Neural progenitor cell (in vitro differentiated cells): ENCODE measurements around the gene GPR161. TPM values are rescaled to one million over a fixed set of nuclear protein-coding genes. Genes with fewer than 3 reads are reported as not detected.

ENCODE experiments used
- DNase-seq: peaks from one replicate; pipeline ENCODE4 v3.0.0-alpha.2; 2016; ENCODE audit warnings: low spot score
- H2AFZ ChIP-seq: fragments of 200-600 bp; sonication (generic); replicated peaks from 2 replicates; pipeline ENCODE4 v1.6.1; 2016; ENCODE audit warnings: antibody characterized with exemption
- H3F3A ChIP-seq: fragments of 200-600 bp; sonication (generic); 2 replicates; pipeline ENCODE4 v1.6.1; 2016; ENCODE audit warnings: antibody characterized with exemption, low read depth
- H3K27ac ChIP-seq: fragments of 200-600 bp; sonication (generic); 2 replicates; pipeline ENCODE4 v1.5.1; 2016; ENCODE audit warnings: mild to moderate bottlenecking
- H3K27me3 ChIP-seq: fragments of 200-600 bp; sonication (generic); 2 replicates; pipeline ENCODE4 v1.6.1; 2016; ENCODE audit warnings: mild to moderate bottlenecking, moderate library complexity
- H3K36me3 ChIP-seq: fragments of 200-600 bp; sonication (generic); 2 replicates; pipeline ENCODE4 v1.5.1; 2016
- H3K4me1 ChIP-seq: fragments of 200-600 bp; sonication (generic); 2 replicates; pipeline ENCODE4 v1.6.1; 2016; ENCODE audit warnings: mixed run types
- H3K4me2 ChIP-seq: fragments of 200-600 bp; sonication (generic); 2 replicates; pipeline ENCODE4 v1.6.1; 2016
- H3K4me3 ChIP-seq: fragments of 200-600 bp; sonication (generic); 2 replicates; pipeline ENCODE4 v1.5.1; 2016
- H3K79me2 ChIP-seq: fragments of 200-600 bp; sonication (generic); 2 replicates; pipeline ENCODE4 v1.6.1; 2016; ENCODE audit warnings: low read depth
- H3K9ac ChIP-seq: fragments of 200-600 bp; sonication (generic); 2 replicates; pipeline ENCODE4 v1.6.1; 2016
- H3K9me3 ChIP-seq: fragments of 200-600 bp; sonication (generic); 2 replicates; pipeline ENCODE4 v1.5.1; 2016; ENCODE audit warnings: low read depth
- H4K20me1 ChIP-seq: fragments of 200-600 bp; sonication (generic); 2 replicates; pipeline ENCODE4 v1.6.1; 2016; ENCODE audit warnings: low read depth
- H3K27ac Mint-ChIP-seq: 3 replicates; pipeline ENCODE4 v1.8.0; 2021; ENCODE audit warnings: mixed read lengths
- H3K27me3 Mint-ChIP-seq: 2 replicates; pipeline ENCODE4 v1.8.0; 2022; ENCODE audit warnings: low read depth, mild to moderate bottlenecking, inconsistent platforms, moderate library complexity, mixed read lengths; ENCODE audit not compliant: insufficient read depth
- H3K36me3 Mint-ChIP-seq: 3 replicates; pipeline ENCODE4 v1.8.0; 2021; ENCODE audit warnings: mixed read lengths
- H3K4me1 Mint-ChIP-seq: 3 replicates; pipeline ENCODE4 v1.8.0; 2021; ENCODE audit warnings: mixed read lengths
- H3K4me3 Mint-ChIP-seq: 3 replicates; pipeline ENCODE4 v1.8.0; 2021; ENCODE audit warnings: mild to moderate bottlenecking, moderate library complexity, mixed read lengths
- H3K9me3 Mint-ChIP-seq: 3 replicates; pipeline ENCODE4 v1.8.0; 2020; ENCODE audit warnings: mixed read lengths
- CTCF ChIP-seq: fragments of 200-600 bp; sonication (generic); IDR thresholded peaks from 2 replicates; pipeline ENCODE4 v1.5.1; 2017; ENCODE audit warnings: antibody characterized with exemption, mild to moderate bottlenecking
- EZH2 ChIP-seq: fragments of 200-600 bp; sonication (generic); IDR thresholded peaks from 2 replicates; pipeline ENCODE4 v1.6.1; 2017; ENCODE audit warnings: antibody characterized with exemption, mild to moderate bottlenecking, moderate library complexity
- EZH2phosphoT487 ChIP-seq: fragments of 200-600 bp; sonication (generic); IDR thresholded peaks from 2 replicates; pipeline ENCODE4 v1.6.1; 2017; ENCODE audit warnings: antibody characterized with exemption
- total RNA-seq: library from RNA; depleted of rRNA; stranded (reverse); fragments of >200 nt; gene quantifications from 2 replicates; pipeline ENCODE4 v1.2.3, GENCODE V29; 2015; ENCODE audit warnings: low replicate concordance

GPR161 gene
- total RNA-seq, 1 donor from 2014 or later: 21.1 TPM

- H3K36me3 Mint-ChIP-seq: peaks cover 4% of the 10 kb centered on the region
- H3K79me2 ChIP-seq: no peaks in the 10 kb centered on the region
- H3K27ac ChIP-seq: no peak overlapping the region
- no peak for DNase-seq
- H3K4me1 Mint-ChIP-seq: no peaks in the 10 kb centered on the region
- H3K9me3 ChIP-seq: no peaks in the 10 kb centered on the region
- H3K27ac Mint-ChIP-seq: no peak overlapping the region
- H3K4me2 ChIP-seq: no peak overlapping the region
- H3K4me3 Mint-ChIP-seq: no peak overlapping the region
- no peaks in the 10 kb centered on the region for H3K27me3 Mint-ChIP-seq
- no peaks in the 10 kb centered on the region for H3K9me3 Mint-ChIP-seq
- H3K27me3 ChIP-seq: no peaks in the 10 kb centered on the region
- H2AFZ ChIP-seq: no peak overlapping the region
- TF ChIP-seq EZH2 (no peak), EZH2phosphoT487 (no peak), CTCF (no peak)
- H3F3A ChIP-seq: no peaks in the 10 kb centered on the region
- no peak overlapping the region for H3K4me3 ChIP-seq
- H3K36me3 ChIP-seq: peaks cover 15% of the 10 kb centered on the region
- no peaks in the 10 kb centered on the region for H3K4me1 ChIP-seq
- H4K20me1 ChIP-seq: no peaks in the 10 kb centered on the region
- H3K9ac ChIP-seq: no peak overlapping the region
Measured at GRCh38 chr1:168031198-168031597, 105.5 kb downstream of the GPR161 start.

Other genes starting within 250 kb of the GPR161 start
- not detected in 2 replicates for gene ADCY10, start 222.8 kb downstream of the GPR161 start, total RNA-seq
- 18.6 and 28.6 TPM in 2 replicates for gene DCAF6, start 200.2 kb downstream of the GPR161 start, total RNA-seq
- 33.6 and 56.8 TPM in 2 replicates for gene MPC2, start 199.9 kb downstream of the GPR161 start, total RNA-seq
- gene TIPRL, start 42.0 kb upstream of the GPR161 start, total RNA-seq: 28.1 and 52.9 TPM in 2 replicates
- gene SFT2D2, start 89.1 kb upstream of the GPR161 start, total RNA-seq: 25.0 and 30.5 TPM in 2 replicates
- gene TBX19, start 143.9 kb upstream of the GPR161 start, total RNA-seq: 1.3 and 3.1 TPM in 2 replicates